ENCODE results near the gene PKLR.
"Not testable (repeated sequence)": the region's sequence is repeated elsewhere in the genome, so short reads cannot be mapped to it uniquely, and the experiment has no call there.

The PKLR gene

GRCh38 chr1:155316922-155317321, 15.7 kb upstream of the PKLR start:
- no peak for DNase-seq

- DNase-seq, result no peak
Observed at GRCh38 chr1:155313261-155313660, 12.0 kb upstream of the PKLR start.

- no peak for DNase-seq
Observed at GRCh38 chr1:155309423-155310021, 8.3 kb upstream of the PKLR start.

- peak; percentile 80 to 99 for DNase-seq
Observed at GRCh38 chr1:155308493-155309422, 7.5 kb upstream of the PKLR start, which contains the start of gene FDPS. Gene FDPS, plus strand, starts transcription at chr1:155308866. Its CDS starts 924 bp downstream, at chr1:155309790.

- DNase-seq, result no peak
Observed at GRCh38 chr1:155307247-155307740, 6.1 kb upstream of the PKLR start.

- no peak for DNase-seq
Observed at GRCh38 chr1:155305881-155306391, 4.7 kb upstream of the PKLR start.

GRCh38 chr1:155304558-155305063, 3.4 kb upstream of the PKLR start:
- no peak for DNase-seq

GRCh38 chr1:155300553-155301329, 497 bp downstream of the PKLR start:
- DNase-seq, result no peak

- DNase-seq, result no peak
Observed at GRCh38 chr1:155300024-155300423, 1.2 kb downstream of the PKLR start.

- DNase-seq, result no peak
Observed at GRCh38 chr1:155297384-155297783, 3.9 kb downstream of the PKLR start.

- no peak for DNase-seq
Observed at GRCh38 chr1:155296661-155297060, 4.6 kb downstream of the PKLR start.

- no peak for DNase-seq
Observed at GRCh38 chr1:155295942-155296267, 5.3 kb downstream of the PKLR start.

GRCh38 chr1:155295183-155295941, 5.9 kb downstream of the PKLR start:
- DNase-seq, result no peak

GRCh38 chr1:155294520-155295182, 6.6 kb downstream of the PKLR start:
- DNase-seq, result no peak

GRCh38 chr1:155293086-155293749, 8.0 kb downstream of the PKLR start:
- no peak for DNase-seq

GRCh38 chr1:155291006-155291405, 10.2 kb downstream of the PKLR start:
- DNase-seq, result not testable (repeated sequence)

- DNase-seq, result no peak
Observed at GRCh38 chr1:155287987-155288543, 13.2 kb downstream of the PKLR start.

GRCh38 chr1:155286544-155286943, 14.7 kb downstream of the PKLR start:
- DNase-seq, result no peak

GRCh38 chr1:155285631-155286044, 15.6 kb downstream of the PKLR start:
- DNase-seq, result no peak

GRCh38 chr1:155285063-155285462, 16.2 kb downstream of the PKLR start:
- DNase-seq, result no peak

- no peak for DNase-seq
Observed at GRCh38 chr1:155284476-155284875, 16.8 kb downstream of the PKLR start.
